Measurements from ENCODE around the gene GAPDHS.

DNA sequence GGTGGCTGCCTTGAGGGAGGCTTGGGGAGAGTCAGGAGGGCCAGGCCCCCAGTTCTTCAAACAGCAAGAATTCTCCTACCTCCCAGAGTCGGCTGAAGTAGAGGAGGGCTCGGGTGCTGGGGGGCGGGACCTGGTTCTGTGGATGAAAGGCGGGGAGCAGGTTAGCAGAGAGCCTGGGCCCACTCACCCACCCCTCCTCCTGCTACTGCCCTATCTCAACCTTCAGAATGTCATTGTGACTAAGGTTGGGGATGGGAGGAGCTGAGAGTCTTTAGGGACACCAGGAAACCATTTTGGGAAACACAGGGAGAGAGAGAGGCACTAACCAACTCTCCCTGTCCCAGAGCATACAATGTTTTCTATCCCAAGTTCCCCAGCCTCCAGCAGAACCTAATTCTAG, 30.5 kb upstream of the GAPDHS start:
- TF ChIP-seq, protein P1, sequence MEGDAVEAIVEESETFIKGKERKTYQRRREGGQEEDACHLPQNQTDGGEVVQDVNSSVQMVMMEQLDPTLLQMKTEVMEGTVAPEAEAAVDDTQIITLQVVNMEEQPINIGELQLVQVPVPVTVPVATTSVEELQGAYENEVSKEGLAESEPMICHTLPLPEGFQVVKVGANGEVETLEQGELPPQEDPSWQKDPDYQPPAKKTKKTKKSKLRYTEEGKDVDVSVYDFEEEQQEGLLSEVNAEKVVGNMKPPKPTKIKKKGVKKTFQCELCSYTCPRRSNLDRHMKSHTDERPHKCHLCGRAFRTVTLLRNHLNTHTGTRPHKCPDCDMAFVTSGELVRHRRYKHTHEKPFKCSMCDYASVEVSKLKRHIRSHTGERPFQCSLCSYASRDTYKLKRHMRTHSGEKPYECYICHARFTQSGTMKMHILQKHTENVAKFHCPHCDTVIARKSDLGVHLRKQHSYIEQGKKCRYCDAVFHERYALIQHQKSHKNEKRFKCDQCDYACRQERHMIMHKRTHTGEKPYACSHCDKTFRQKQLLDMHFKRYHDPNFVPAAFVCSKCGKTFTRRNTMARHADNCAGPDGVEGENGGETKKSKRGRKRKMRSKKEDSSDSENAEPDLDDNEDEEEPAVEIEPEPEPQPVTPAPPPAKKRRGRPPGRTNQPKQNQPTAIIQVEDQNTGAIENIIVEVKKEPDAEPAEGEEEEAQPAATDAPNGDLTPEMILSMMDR (IDR thresholded peaks at IDR 0.05), result no peak
- TF ChIP-seq POLR2A (IDR thresholded peaks at IDR 0.05), result no peak
